K562 (cell line): ENCODE results near the gene HKDC1.

Experiments
- BRCA1 ChIP-seq, 2 experiments: fragments of 450-650 bp in 1 of 2; sonication (generic) in 1 of 2; formaldehyde crosslinking in 1 of 2; IDR thresholded peaks; 2 replicates each; pipeline versions ENCODE4 v1.5.0 to v1.6.1; 2017 to 2020; ENCODE audit warnings: mild to moderate bottlenecking in 1 of 2, missing genetic modification reagents in 1 of 2
- EZH2 ChIP-seq: IDR thresholded peaks from 2 replicates; pipeline ENCODE4 v1.6.1; 2012; ENCODE audit warnings: low read depth, mild to moderate bottlenecking, inconsistent platforms, low read length, borderline replicate concordance
- GABPA ChIP-seq: fragments of 200-800 bp; sonication (Bioruptor generic); conservative IDR thresholded peaks from 2 replicates; pipeline ENCODE4 v1.6.1; 2016; ENCODE audit warnings: low read depth, missing genetic modification characterization, missing compliant biosample characterization
- HCFC1 ChIP-seq: IDR thresholded peaks from 2 replicates; pipeline ENCODE4 v1.6.1; 2012; ENCODE audit warnings: low read depth, low read length, improper control_type of control experiment
- HMG20A ChIP-seq: fragments of 450-650 bp; formaldehyde crosslinking; conservative IDR thresholded peaks from 2 replicates; pipeline ENCODE4 v1.4.0; 2020; ENCODE audit warnings: mild to moderate bottlenecking, mixed read lengths
- NCOA2 ChIP-seq, 2 experiments: fragments of 450-650 bp; IDR thresholded peaks; 2 replicates each; pipeline ENCODE4 v1.6.1; 2018; ENCODE audit warnings: mild to moderate bottlenecking in 2 of 2, moderate library complexity in 1 of 2; ENCODE audit not compliant: partially characterized antibody in 2 of 2
- POLR2AphosphoS2 ChIP-seq: IDR thresholded peaks from 2 replicates; pipeline ENCODE4 v1.6.1; 2012; ENCODE audit warnings: low read length, improper control_type of control experiment
- SMC3 ChIP-seq: conservative IDR thresholded peaks from 2 replicates; pipeline ENCODE4 v1.6.1; 2011; ENCODE audit warnings: low read depth, low read length, improper control_type of control experiment; ENCODE audit not compliant: insufficient read depth
- ZBTB26 ChIP-seq: fragments of 450-650 bp; formaldehyde crosslinking; IDR thresholded peaks from 2 replicates; pipeline ENCODE4 v1.4.0; 2022; ENCODE audit warnings: missing genetic modification characterization
- ZBTB49 ChIP-seq: sonication (generic); formaldehyde crosslinking; IDR thresholded peaks from 2 replicates; pipeline ENCODE4 v1.8.0; 2022; ENCODE audit warnings: missing genetic modification reagents, mild to moderate bottlenecking, borderline replicate concordance
- ZFX ChIP-seq: sonication (generic); formaldehyde crosslinking; IDR thresholded peaks from 2 replicates; pipeline ENCODE4 v1.8.0; 2022; ENCODE audit warnings: mild to moderate bottlenecking, missing genetic modification reagents, moderate library complexity
- ZNF280B ChIP-seq: fragments of 250-450 bp; sonication (Bioruptor Pico); IDR thresholded peaks from 2 replicates; pipeline ENCODE4 v1.5.1; 2021; ENCODE audit warnings: mild to moderate bottlenecking
- TF ChIP-seq, protein P1 (sequence below): sonication (generic); formaldehyde crosslinking; IDR thresholded peaks from 2 replicates; pipeline ENCODE4 v1.8.0; 2022; ENCODE audit warnings: missing genetic modification reagents, mild to moderate bottlenecking, borderline replicate concordance

DNA sequence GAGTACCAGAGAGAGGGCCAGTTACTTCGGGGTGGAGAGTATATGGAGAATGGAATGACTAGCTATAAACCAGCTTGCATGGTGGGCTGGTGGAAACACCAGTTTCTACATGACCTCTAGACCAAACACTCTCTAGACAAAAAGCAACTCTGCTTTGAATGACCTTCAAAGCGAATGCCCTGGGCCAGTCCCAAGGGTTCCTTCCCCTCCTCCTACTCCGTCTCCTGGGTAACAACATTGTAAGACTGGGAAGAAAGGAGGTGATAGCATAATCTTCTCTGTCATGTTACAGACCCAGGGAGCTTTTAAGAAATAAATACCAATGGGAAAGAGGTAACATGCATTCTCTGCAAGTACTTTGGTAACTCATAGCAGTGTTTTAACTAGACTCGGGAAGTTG, 65.6 kb downstream of the HKDC1 start:
- TF ChIP-seq ZFX = no peak
- no peak for TF ChIP-seq POLR2AphosphoS2
- TF ChIP-seq HMG20A (CRISPR knock-in tag) = no peak
- TF ChIP-seq ZNF280B (CRISPR knock-in tag) = no peak
- TF ChIP-seq ZBTB26 (CRISPR knock-in tag) = no peak
- no peak for TF ChIP-seq SMC3
- no peak for TF ChIP-seq GABPA (tag)
- no peak for TF ChIP-seq ZBTB49 (CRISPR knock-in tag)
- TF ChIP-seq NCOA2 (IDR thresholded peaks at IDR 0.05; ENCODE audit: partially characterized antibody in 2 of 2) = no peak
- TF ChIP-seq HCFC1 = no peak
- no peak for TF ChIP-seq BRCA1 (IDR thresholded peaks at IDR 0.05)
- no peak for TF ChIP-seq BRCA1 (CRISPR knock-in tag; IDR thresholded peaks at IDR 0.05)
- TF ChIP-seq, protein P1, sequence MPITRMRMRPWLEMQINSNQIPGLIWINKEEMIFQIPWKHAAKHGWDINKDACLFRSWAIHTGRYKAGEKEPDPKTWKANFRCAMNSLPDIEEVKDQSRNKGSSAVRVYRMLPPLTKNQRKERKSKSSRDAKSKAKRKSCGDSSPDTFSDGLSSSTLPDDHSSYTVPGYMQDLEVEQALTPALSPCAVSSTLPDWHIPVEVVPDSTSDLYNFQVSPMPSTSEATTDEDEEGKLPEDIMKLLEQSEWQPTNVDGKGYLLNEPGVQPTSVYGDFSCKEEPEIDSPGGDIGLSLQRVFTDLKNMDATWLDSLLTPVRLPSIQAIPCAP (CRISPR knock-in tag) = no peak
- no peak for TF ChIP-seq EZH2
